Astrocyte of the spinal cord (primary cell): ENCODE data around the gene TXNDC17.

Source experiments
- DNase-seq: peaks from one replicate; pipeline ENCODE4 v3.0.0; 2011; ENCODE audit warnings: low read depth, low spot score
- H3K4me3 ChIP-seq: 2 replicates; pipeline ENCODE4 v1.5.1; 2011; ENCODE audit warnings: low read depth, mild to moderate bottlenecking, low read length, moderate library complexity
- CTCF ChIP-seq: IDR thresholded peaks from 2 replicates; pipeline ENCODE4 v1.5.1; 2012; ENCODE audit warnings: low read depth, mild to moderate bottlenecking, low read length, inconsistent platforms
- in situ Hi-C: cut with HindIII; loops from 2 replicates; pipeline ENCODE4 v1.10.0; 2017; ENCODE audit warnings: low sequenced_read_pairs

TXNDC17 gene

GRCh38 chr17:6668727-6669425, 28.0 kb downstream of the TXNDC17 start:
- in situ Hi-C loops, result no loop called here
- no peak for TF ChIP-seq CTCF
- no peak overlapping the region for H3K4me3 ChIP-seq
- no peak for DNase-seq

- H3K4me3 ChIP-seq, result no peak overlapping the region
- no peak for TF ChIP-seq CTCF
- in situ Hi-C loops, result no loop called here
These were observed 28.8 kb downstream of the TXNDC17 start for GRCh38 chr17:6669479-6670212.

GRCh38 chr17:6670571-6670970, 29.7 kb downstream of the TXNDC17 start:
- no peak overlapping the region for H3K4me3 ChIP-seq
- no peak for DNase-seq
- in situ Hi-C loops, result no loop called here
- TF ChIP-seq CTCF, result no peak

More at GRCh38 chr17:6669479-6670212, 28.8 kb downstream of the TXNDC17 start:
- no peak for DNase-seq

- TF ChIP-seq CTCF, result no peak
- DNase-seq, result no peak
- no peak overlapping the region for H3K4me3 ChIP-seq
- in situ Hi-C loops, result no loop called here
These were observed 30.1 kb downstream of the TXNDC17 start for GRCh38 chr17:6670999-6671398.

- no peak overlapping the region for H3K4me3 ChIP-seq
- no peak for TF ChIP-seq CTCF
- in situ Hi-C loops, result no loop called here
- no peak for DNase-seq
These were observed 30.6 kb downstream of the TXNDC17 start for GRCh38 chr17:6671431-6671830.

- in situ Hi-C loops, result no loop called here
- DNase-seq, result no peak
- no peak for TF ChIP-seq CTCF
- no peak overlapping the region for H3K4me3 ChIP-seq
These were observed 33.7 kb downstream of the TXNDC17 start for GRCh38 chr17:6674586-6674985.
